HCT116 (cell line): ENCODE data around the gene TECTA. TPM values are rescaled to one million over a fixed set of nuclear protein-coding genes. Genes with fewer than 3 reads are reported as not detected.
"Not testable (repeated sequence)": the region's sequence is repeated elsewhere in the genome, so short reads cannot be mapped to it uniquely, and the experiment has no call there.

Experiments
- ATAC-seq: fragments of 200-7000 bp; cut with Tn5 transposase; 2 replicates; pipeline ENCODE4 v1.9.1; 2020; ENCODE audit warnings: mild to moderate bottlenecking, moderate library complexity
- BruUV-seq: library from RNA; stranded (reverse); fragments of 400-500 nt; replicated peaks from 2 replicates; lab custom pipeline; 2021; lab: Mats Ljungman, UMichigan
- CTCF ChIA-PET: fragments of 300-600 bp; sonication (Branson Sonifier 250); formaldehyde crosslinking; loops from one replicate; lab custom pipeline; 2021; ENCODE audit warnings: antibody characterized with exemption; lab: Charles Lee
- POLR2A ChIA-PET: fragments of 300-600, 350-600 bp; sonication (Branson Sonifier 250); formaldehyde crosslinking; loops from one replicate; lab custom pipeline; 2021; ENCODE audit warnings: antibody characterized with exemption; lab: Charles Lee
- RAD21 ChIA-PET, 2 experiments: fragments of 300-600 bp; sonication (Branson Sonifier 250); formaldehyde crosslinking; loops; one replicate each; lab custom pipeline; 2023; ENCODE audit warnings: low total read pairs in 2 of 2; ENCODE audit not compliant: uncharacterized antibody in 2 of 2, unreplicated experiment in 2 of 2, low non-redundant PET in 1 of 2; lab: Charles Lee
- DNase-seq: peaks from one replicate; pipeline ENCODE4 v3.0.0-alpha.2; 2010; ENCODE audit warnings: low read depth, low spot score
- H2AFZ ChIP-seq: fragments of 200-600 bp; shearing (Covaris generic), sonication (generic); 2 replicates; pipeline ENCODE4 v1.6.1; 2017; ENCODE audit warnings: low read depth, mixed run types, mixed read lengths, antibody characterized with exemption, low read length; ENCODE audit not compliant: poor library complexity, severe bottlenecking
- H3K27ac ChIP-seq: 2 replicates; pipeline ENCODE4 v1.5.1; 2012; ENCODE audit warnings: low read depth, low read length
- H3K27me3 ChIP-seq: fragments of 200-600 bp; sonication (generic); 2 replicates; pipeline ENCODE4 v1.6.1; 2016; ENCODE audit warnings: mixed run types, low read length, mixed read lengths; ENCODE audit not compliant: insufficient read depth
- H3K36me3 ChIP-seq, 2 experiments: fragments of 200-500 bp in 1 of 2; fragments of 200-600 bp in 1 of 2; sonication (Bioruptor generic) in 1 of 2; sonication (generic) in 1 of 2; 2 replicates each; pipeline versions ENCODE4 v1.5.1 to v1.6.1; 2014 to 2016; ENCODE audit warnings: low read length in 2 of 2, inconsistent platforms in 1 of 2, mixed read lengths in 1 of 2, mixed run types in 1 of 2; ENCODE audit not compliant: insufficient read depth in 2 of 2, control insufficient read depth in 1 of 2
- H3K4me1 ChIP-seq, 2 experiments: fragments of 200-600 bp in 1 of 2; sonication (generic) in 1 of 2; 2 replicates each; pipeline versions ENCODE4 v1.5.1 to v1.6.1; 2012 to 2017; ENCODE audit warnings: low read length in 2 of 2, inconsistent platforms in 1 of 2, mild to moderate bottlenecking in 1 of 2, mixed read lengths in 1 of 2, mixed run types in 1 of 2, moderate library complexity in 1 of 2; ENCODE audit not compliant: insufficient read depth in 2 of 2, control insufficient read depth in 1 of 2
- H3K4me2 ChIP-seq: fragments of 200-600 bp; sonication (generic); 2 replicates; pipeline ENCODE4 v1.6.1; 2017; ENCODE audit warnings: mixed run types, low read length, mixed read lengths
- H3K4me3 ChIP-seq, 2 experiments: fragments of 200-600 bp in 1 of 2; sonication (generic) in 1 of 2; replicated peaks in 1 of 2; 2 replicates each; pipeline ENCODE4 v1.5.1; 2011 to 2016; ENCODE audit warnings: low read length in 2 of 2, control low read depth in 1 of 2, low read depth in 1 of 2, mild to moderate bottlenecking in 1 of 2, mixed read lengths in 1 of 2, mixed run types in 1 of 2
- H3K79me2 ChIP-seq: fragments of 200-600 bp; sonication (generic); 2 replicates; pipeline ENCODE4 v1.6.1; 2017; ENCODE audit warnings: mild to moderate bottlenecking, mixed run types, low read length, moderate library complexity, mixed read lengths; ENCODE audit not compliant: insufficient read depth
- H3K9ac ChIP-seq: fragments of 200-600 bp; sonication (generic); 2 replicates; pipeline ENCODE4 v1.6.1; 2016; ENCODE audit warnings: low read length, mixed read lengths
- H3K9me2 ChIP-seq: fragments of 200-600 bp; sonication (generic), shearing (Covaris generic); 2 replicates; pipeline ENCODE4 v1.6.1; 2017; ENCODE audit warnings: mixed run types, mild to moderate bottlenecking, moderate library complexity; ENCODE audit not compliant: insufficient read depth
- H3K9me3 ChIP-seq, 2 experiments: fragments of 200-500 bp in 1 of 2; fragments of 200-600 bp in 1 of 2; sonication (Bioruptor generic) in 1 of 2; sonication (generic) in 1 of 2; 2 replicates each; pipeline ENCODE4 v1.6.1; 2014 to 2017; ENCODE audit warnings: low read length in 2 of 2, mixed read lengths in 2 of 2, inconsistent platforms in 1 of 2, low read depth in 1 of 2, mild to moderate bottlenecking in 1 of 2, mixed run types in 1 of 2, moderate library complexity in 1 of 2; ENCODE audit not compliant: control insufficient read depth in 1 of 2, insufficient read depth in 1 of 2
- H4K20me1 ChIP-seq: fragments of 200-600 bp; sonication (generic), shearing (Covaris generic); 2 replicates; pipeline ENCODE4 v1.6.1; 2017; ENCODE audit warnings: mixed run types, mild to moderate bottlenecking, moderate library complexity; ENCODE audit not compliant: insufficient read depth
- CBX3 ChIP-seq: IDR thresholded peaks from 2 replicates; pipeline ENCODE4 v1.6.1; 2012; ENCODE audit warnings: low read depth
- CEBPB ChIP-seq: IDR thresholded peaks from 2 replicates; pipeline ENCODE4 v1.6.1; 2012; ENCODE audit warnings: low read depth
- EGR1 ChIP-seq: IDR thresholded peaks from 2 replicates; pipeline ENCODE4 v1.6.1; 2012; ENCODE audit warnings: low read depth
- EZH2 ChIP-seq: fragments of 200-600 bp; sonication (generic); IDR thresholded peaks from 2 replicates; pipeline ENCODE4 v1.6.1; 2017; ENCODE audit warnings: antibody characterized with exemption, mixed run types
- EZH2phosphoT487 ChIP-seq: fragments of 200-600 bp; IDR thresholded peaks from 2 replicates; pipeline ENCODE4 v1.6.1; 2018; ENCODE audit warnings: antibody characterized with exemption, borderline replicate concordance
- FOSL1 ChIP-seq: IDR thresholded peaks from 2 replicates; pipeline ENCODE4 v1.6.1; 2012; ENCODE audit warnings: low read depth
- POLR2A ChIP-seq: IDR thresholded peaks from 2 replicates; pipeline ENCODE4 v1.7.0; 2011; ENCODE audit warnings: borderline replicate concordance; ENCODE audit not compliant: insufficient read depth, insufficient read length; ENCODE audit errors: extremely low read depth
- POLR2AphosphoS5 ChIP-seq: IDR thresholded peaks from 2 replicates; pipeline ENCODE4 v1.6.1; 2011; ENCODE audit warnings: mild to moderate bottlenecking, low read depth, low read length, moderate library complexity
- RAD21 ChIP-seq: IDR thresholded peaks from 2 replicates; pipeline ENCODE4 v1.6.1; 2012; ENCODE audit warnings: low read depth, mild to moderate bottlenecking
- SIN3A ChIP-seq: IDR thresholded peaks from 2 replicates; pipeline ENCODE4 v1.6.1; 2012; ENCODE audit warnings: low read depth
- SP1 ChIP-seq: IDR thresholded peaks from 2 replicates; pipeline ENCODE4 v1.6.1; 2012; ENCODE audit warnings: low read depth
- SRF ChIP-seq: IDR thresholded peaks from 2 replicates; pipeline ENCODE4 v1.6.1; 2012; ENCODE audit warnings: low read depth
- TCF7L2 ChIP-seq: IDR thresholded peaks from 2 replicates; pipeline ENCODE4 v1.7.0; 2011; ENCODE audit warnings: borderline replicate concordance, inconsistent platforms; ENCODE audit not compliant: insufficient read depth, insufficient read length; ENCODE audit errors: extremely low read depth
- YY1 ChIP-seq: IDR thresholded peaks from 2 replicates; pipeline ENCODE4 v1.6.1; 2011; ENCODE audit warnings: low read length, low read depth, moderate library complexity, mild to moderate bottlenecking; ENCODE audit not compliant: insufficient replicate concordance; ENCODE audit errors: extremely low read depth
- ZNF274 ChIP-seq: fragments of 200-500 bp; sonication (Bioruptor generic); IDR thresholded peaks from 2 replicates; pipeline ENCODE4 v1.6.1; 2014; ENCODE audit warnings: mild to moderate bottlenecking, low read depth, low read length, inconsistent platforms
- intact Hi-C: fragments of 100-400 bp; cut with micrococcal nuclease; formaldehyde crosslinking; loops from 2 replicates; pipeline ENCODE4 v1.10.0; 2022
- total RNA-seq: library from RNA; stranded (reverse); gene quantifications from one replicate; pipeline ENCODE4 v1.2.1, GENCODE V29; 2021; ENCODE audit not compliant: unreplicated experiment
- TF ChIP-seq, protein P1 (sequence below): IDR thresholded peaks from 2 replicates; pipeline ENCODE4 v1.6.1; 2012
- TF ChIP-seq, protein P2 (sequence below): IDR thresholded peaks from 2 replicates; pipeline ENCODE4 v1.6.1; 2012; ENCODE audit warnings: low read depth

The TECTA gene
- total RNA-seq, 1 experiment from 2014 or later, result 0.81 TPM

GRCh38 chr11:121237247-121237646 lies 136.2 kb downstream of the TECTA start:
- intact Hi-C loops, H4K20me1 ChIP-seq, H3K27me3 ChIP-seq, H2AFZ ChIP-seq, H3K79me2 ChIP-seq, H3K4me1 ChIP-seq, CTCF ChIA-PET, H3K27ac ChIP-seq, ATAC-seq, RAD21 ChIA-PET, H3K4me3 ChIP-seq, BruUV-seq, H3K9me3 ChIP-seq, DNase-seq, POLR2A ChIA-PET, H3K9me2 ChIP-seq, H3K9ac ChIP-seq, H3K4me2 ChIP-seq, H3K36me3 ChIP-seq: not testable (repeated sequence)

GRCh38 chr11:121237686-121238658 lies 136.9 kb downstream of the TECTA start:
- no peak overlapping the region for H3K9ac ChIP-seq
- H3K4me1 ChIP-seq, result no peaks in the 10 kb centered on the region
- no peaks in the 10 kb centered on the region for H3K9me2 ChIP-seq
- H2AFZ ChIP-seq, result no peak overlapping the region
- POLR2A ChIA-PET, result no interaction called here
- H3K36me3 ChIP-seq, result no peaks in the 10 kb centered on the region
- TF ChIP-seq POLR2A (no peak), SP1 (no peak), CBX3 (no peak), SRF (no peak), SIN3A (no peak), EZH2 (no peak), RAD21 (no peak), POLR2AphosphoS5 (no peak), EZH2phosphoT487 (no peak), YY1 (no peak), EGR1 (no peak), ZNF274 (no peak), CEBPB (no peak), FOSL1 (no peak), TCF7L2 (no peak)
- TF ChIP-seq, protein P1, sequence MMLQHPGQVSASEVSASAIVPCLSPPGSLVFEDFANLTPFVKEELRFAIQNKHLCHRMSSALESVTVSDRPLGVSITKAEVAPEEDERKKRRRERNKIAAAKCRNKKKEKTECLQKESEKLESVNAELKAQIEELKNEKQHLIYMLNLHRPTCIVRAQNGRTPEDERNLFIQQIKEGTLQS, result no peak
- TF ChIP-seq, protein P2, sequence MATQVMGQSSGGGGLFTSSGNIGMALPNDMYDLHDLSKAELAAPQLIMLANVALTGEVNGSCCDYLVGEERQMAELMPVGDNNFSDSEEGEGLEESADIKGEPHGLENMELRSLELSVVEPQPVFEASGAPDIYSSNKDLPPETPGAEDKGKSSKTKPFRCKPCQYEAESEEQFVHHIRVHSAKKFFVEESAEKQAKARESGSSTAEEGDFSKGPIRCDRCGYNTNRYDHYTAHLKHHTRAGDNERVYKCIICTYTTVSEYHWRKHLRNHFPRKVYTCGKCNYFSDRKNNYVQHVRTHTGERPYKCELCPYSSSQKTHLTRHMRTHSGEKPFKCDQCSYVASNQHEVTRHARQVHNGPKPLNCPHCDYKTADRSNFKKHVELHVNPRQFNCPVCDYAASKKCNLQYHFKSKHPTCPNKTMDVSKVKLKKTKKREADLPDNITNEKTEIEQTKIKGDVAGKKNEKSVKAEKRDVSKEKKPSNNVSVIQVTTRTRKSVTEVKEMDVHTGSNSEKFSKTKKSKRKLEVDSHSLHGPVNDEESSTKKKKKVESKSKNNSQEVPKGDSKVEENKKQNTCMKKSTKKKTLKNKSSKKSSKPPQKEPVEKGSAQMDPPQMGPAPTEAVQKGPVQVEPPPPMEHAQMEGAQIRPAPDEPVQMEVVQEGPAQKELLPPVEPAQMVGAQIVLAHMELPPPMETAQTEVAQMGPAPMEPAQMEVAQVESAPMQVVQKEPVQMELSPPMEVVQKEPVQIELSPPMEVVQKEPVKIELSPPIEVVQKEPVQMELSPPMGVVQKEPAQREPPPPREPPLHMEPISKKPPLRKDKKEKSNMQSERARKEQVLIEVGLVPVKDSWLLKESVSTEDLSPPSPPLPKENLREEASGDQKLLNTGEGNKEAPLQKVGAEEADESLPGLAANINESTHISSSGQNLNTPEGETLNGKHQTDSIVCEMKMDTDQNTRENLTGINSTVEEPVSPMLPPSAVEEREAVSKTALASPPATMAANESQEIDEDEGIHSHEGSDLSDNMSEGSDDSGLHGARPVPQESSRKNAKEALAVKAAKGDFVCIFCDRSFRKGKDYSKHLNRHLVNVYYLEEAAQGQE, result no peak
- H3K79me2 ChIP-seq, result no peaks in the 10 kb centered on the region
- no peak overlapping the region for H3K4me3 ChIP-seq
- H3K9me3 ChIP-seq, result no peaks in the 10 kb centered on the region
- DNase-seq (no peak), ATAC-seq (no peak)
- intact Hi-C loops, result no loop called here
- peaks cover 8% of the 10 kb centered on the region; the same call in 1 of the 2 replicates for H3K27me3 ChIP-seq
- no peak overlapping the region for H3K4me2 ChIP-seq
- CTCF ChIA-PET, result no interaction called here
- H4K20me1 ChIP-seq, result no peaks in the 10 kb centered on the region
- H3K27ac ChIP-seq, result no peak overlapping the region
- BruUV-seq, result no TSS peak
- RAD21 ChIA-PET, result no interaction called here
